IMR-90 (cell line): ENCODE results near the gene PINLYP. TPM values are rescaled to one million over a fixed set of nuclear protein-coding genes. Genes with fewer than 3 reads are reported as not detected.

Experiments
- ATAC-seq: fragments of 200-7000 bp; cut with Tn5 transposase; 2 replicates; pipeline ENCODE4 v1.9.1; 2020; ENCODE audit warnings: low read depth, mild to moderate bottlenecking, moderate library complexity
- BruUV-seq: library from RNA; stranded (reverse); fragments of 400-500 nt; replicated peaks from 2 replicates; lab custom pipeline; 2021; lab: Mats Ljungman, UMichigan
- CTCF ChIA-PET: fragments of 300-600 bp; formaldehyde crosslinking; extraction: SDS; loops from one replicate; lab custom pipeline; 2021; ENCODE audit warnings: antibody characterized with exemption; lab: Yijun Ruan, JAX
- POLR2A ChIA-PET: fragments of 300-600 bp; sonication (Branson Sonifier 250); formaldehyde crosslinking; loops from one replicate; lab custom pipeline; 2022; ENCODE audit warnings: antibody characterized with exemption; ENCODE audit not compliant: unreplicated experiment; lab: Charles Lee
- DNase-seq: peaks from one replicate; pipeline ENCODE4 v3.0.0; 2013
- H2AFZ ChIP-seq: replicated peaks from 2 replicates; pipeline ENCODE3; 2013; ENCODE audit warnings: low read length, mild to moderate bottlenecking; ENCODE audit not compliant: poor library complexity
- H2AK5ac ChIP-seq: 2 replicates; pipeline ENCODE4 v1.6.1; 2013; ENCODE audit warnings: low read depth, low read length, inconsistent platforms
- H2AK9ac ChIP-seq: replicated peaks from 2 replicates; pipeline ENCODE3; 2013; ENCODE audit warnings: mild to moderate bottlenecking, low read depth, low read length, moderate library complexity; ENCODE audit not compliant: poor library complexity
- H2BK120ac ChIP-seq: 2 replicates; pipeline ENCODE4 v1.6.1; 2013; ENCODE audit warnings: low read depth, low read length, inconsistent platforms
- H2BK15ac ChIP-seq: 3 replicates; pipeline ENCODE4 v1.6.1; 2013; ENCODE audit warnings: low read depth, low read length, inconsistent platforms
- H2BK20ac ChIP-seq: 2 replicates; pipeline ENCODE4 v1.6.1; 2013; ENCODE audit warnings: low read depth, mild to moderate bottlenecking, inconsistent platforms, low read length, moderate library complexity
- H2BK5ac ChIP-seq: 2 replicates; pipeline ENCODE4 v1.6.1; 2013; ENCODE audit warnings: mild to moderate bottlenecking, low read depth, low read length, inconsistent platforms; ENCODE audit not compliant: poor library complexity, severe bottlenecking
- H3K14ac ChIP-seq: replicated peaks from 2 replicates; pipeline ENCODE4 v1.6.1; 2013; ENCODE audit warnings: low read depth, low read length, inconsistent platforms
- H3K18ac ChIP-seq: 2 replicates; pipeline ENCODE4 v1.6.1; 2013; ENCODE audit warnings: low read depth, low read length, control low read depth
- H3K23ac ChIP-seq: 2 replicates; pipeline ENCODE4 v1.6.1; 2013; ENCODE audit warnings: low read depth, low read length, inconsistent platforms
- H3K27ac ChIP-seq: 2 replicates; pipeline ENCODE4 v1.5.1; 2013; ENCODE audit warnings: mild to moderate bottlenecking, control low read depth, low read length; ENCODE audit not compliant: insufficient read depth
- H3K27me3 ChIP-seq: 2 replicates; pipeline ENCODE4 v1.6.1; 2013; ENCODE audit warnings: low read length; ENCODE audit not compliant: control insufficient read depth, insufficient read depth
- H3K36me3 ChIP-seq: 2 replicates; pipeline ENCODE4 v1.6.1; 2013; ENCODE audit warnings: low read length, mixed read lengths; ENCODE audit not compliant: control insufficient read depth, insufficient read depth
- H3K4ac ChIP-seq: 2 replicates; pipeline ENCODE4 v1.6.1; 2013; ENCODE audit warnings: low read depth, low read length, inconsistent platforms
- H3K4me1 ChIP-seq: 2 replicates; pipeline ENCODE4 v1.6.1; 2013; ENCODE audit warnings: low read length, mixed read lengths; ENCODE audit not compliant: control insufficient read depth, insufficient read depth
- H3K4me2 ChIP-seq: 2 replicates; pipeline ENCODE4 v1.6.1; 2013; ENCODE audit warnings: low read depth, mild to moderate bottlenecking, control low read depth, low read length, moderate library complexity
- H3K4me3 ChIP-seq: 2 replicates; pipeline ENCODE4 v1.5.1; 2013; ENCODE audit warnings: low read depth, mild to moderate bottlenecking, control low read depth, low read length, moderate library complexity; ENCODE audit not compliant: insufficient read depth
- H3K56ac ChIP-seq: 2 replicates; pipeline ENCODE4 v1.6.1; 2013; ENCODE audit warnings: low read length, inconsistent platforms; ENCODE audit not compliant: insufficient read depth; ENCODE audit errors: extremely low read depth
- H3K79me1 ChIP-seq, 2 experiments: 2 replicates each; pipeline ENCODE4 v1.6.1; 2013; ENCODE audit warnings: low read length in 2 of 2, inconsistent platforms in 1 of 2, low read depth in 1 of 2
- H3K9ac ChIP-seq: 2 replicates; pipeline ENCODE4 v1.6.1; 2013; ENCODE audit warnings: low read depth, low read length, control low read depth
- H3K9me1 ChIP-seq: 2 replicates; pipeline ENCODE4 v1.6.1; 2013; ENCODE audit warnings: low read length, inconsistent platforms; ENCODE audit not compliant: insufficient read depth
- H3K9me3 ChIP-seq: 2 replicates; pipeline ENCODE4 v1.6.1; 2013; ENCODE audit warnings: low read length; ENCODE audit not compliant: control insufficient read depth, insufficient read depth
- H4K20me1 ChIP-seq: 2 replicates; pipeline ENCODE4 v1.6.1; 2013; ENCODE audit warnings: low read length, inconsistent platforms; ENCODE audit not compliant: insufficient read depth
- H4K5ac ChIP-seq: 2 replicates; pipeline ENCODE4 v1.6.1; 2013; ENCODE audit warnings: mild to moderate bottlenecking, low read depth, low read length, control low read depth
- H4K8ac ChIP-seq, 2 experiments: 2 replicates each; pipeline ENCODE4 v1.6.1; 2013; ENCODE audit warnings: low read depth in 2 of 2, low read length in 2 of 2, control low read depth in 1 of 2, inconsistent platforms in 1 of 2
- H4K91ac ChIP-seq: 2 replicates; pipeline ENCODE4 v1.6.1; 2013; ENCODE audit warnings: low read depth, low read length, inconsistent platforms; ENCODE audit not compliant: insufficient read depth
- BHLHE40 ChIP-seq: fragments of 150-350 bp; IDR thresholded peaks from 2 replicates; pipeline ENCODE4 v1.6.1; 2016; ENCODE audit warnings: mild to moderate bottlenecking, low read depth, low read length
- CEBPB ChIP-seq: IDR thresholded peaks from 2 replicates; pipeline ENCODE4 v1.6.1; 2012; ENCODE audit warnings: low read depth, low read length, improper control_type of control experiment
- CHD1 ChIP-seq: IDR thresholded peaks from 2 replicates; pipeline ENCODE4 v1.6.1; 2012; ENCODE audit warnings: low read depth, low read length, improper control_type of control experiment
- ELK1 ChIP-seq: fragments of 150-350 bp; IDR thresholded peaks from 2 replicates; pipeline ENCODE4 v1.6.1; 2016; ENCODE audit warnings: low read depth, mild to moderate bottlenecking, low read length, moderate library complexity, borderline replicate concordance
- FOS ChIP-seq: fragments of 150-350 bp; IDR thresholded peaks from 2 replicates; pipeline ENCODE4 v1.6.1; 2016; ENCODE audit warnings: low read depth, low read length
- MAFK ChIP-seq: IDR thresholded peaks from 2 replicates; pipeline ENCODE4 v1.6.1; 2012; ENCODE audit warnings: low read depth, low read length, improper control_type of control experiment
- MAZ ChIP-seq: IDR thresholded peaks from 2 replicates; pipeline ENCODE4 v1.6.1; 2012; ENCODE audit warnings: low read depth, mild to moderate bottlenecking, low read length, improper control_type of control experiment, moderate library complexity, borderline replicate concordance
- MXI1 ChIP-seq: IDR thresholded peaks from 2 replicates; pipeline ENCODE4 v1.6.1; 2012; ENCODE audit warnings: low read depth, mild to moderate bottlenecking, low read length, moderate library complexity, borderline replicate concordance
- NFE2L2 ChIP-seq: fragments of 150-350 bp; IDR thresholded peaks from 2 replicates; pipeline ENCODE4 v1.6.1; 2016; ENCODE audit warnings: low read depth, mild to moderate bottlenecking, low read length
- POLR2A ChIP-seq: IDR thresholded peaks from 2 replicates; pipeline ENCODE4 v1.6.1; 2012; ENCODE audit warnings: mild to moderate bottlenecking, low read depth, low read length
- RAD21 ChIP-seq: IDR thresholded peaks from 2 replicates; pipeline ENCODE4 v1.6.1; 2012; ENCODE audit warnings: low read length, improper control_type of control experiment
- RCOR1 ChIP-seq: IDR thresholded peaks from 2 replicates; pipeline ENCODE4 v1.6.1; 2012; ENCODE audit warnings: mild to moderate bottlenecking, low read length, improper control_type of control experiment; ENCODE audit not compliant: insufficient replicate concordance
- RFX5 ChIP-seq: IDR thresholded peaks from 2 replicates; pipeline ENCODE4 v1.8.0; 2012; ENCODE audit warnings: low read depth, mild to moderate bottlenecking, low read length, moderate library complexity
- SMC3 ChIP-seq: fragments of 150-350 bp; IDR thresholded peaks from 2 replicates; pipeline ENCODE4 v1.6.1; 2016; ENCODE audit warnings: low read depth, mild to moderate bottlenecking, antibody characterized with exemption, low read length, moderate library complexity
- USF2 ChIP-seq: fragments of 150-350 bp; IDR thresholded peaks from 2 replicates; pipeline ENCODE4 v1.6.1; 2017; ENCODE audit warnings: mild to moderate bottlenecking, antibody characterized with exemption, low read length, low read depth
- WGBS, 2 experiments: methylation state at CpG; one replicate each; pipeline versions ENCODE4 v1.1.5 to v1.1.7; 2013; ENCODE audit warnings: missing lambda C conversion rate in 2 of 2; ENCODE audit not compliant: insufficient read length in 1 of 2; ENCODE audit errors: extremely low coverage in 2 of 2; 5-methylcytosine and 5-hydroxymethylcytosine counted together
- dilution Hi-C: fragments of 300-500 bp; cut with HindIII; formaldehyde crosslinking; loops from one replicate; pipeline ENCODE4 v1.14.3; 2018; ENCODE audit warnings: low sequenced_read_pairs; ENCODE audit not compliant: unreplicated experiment
- in situ Hi-C: fragments of 300-500 bp; cut with MboI; formaldehyde crosslinking; loops from 3 replicates; pipeline ENCODE4 v1.14.3; 2019; ENCODE audit warnings: low sequenced_read_pairs, inconsistent platforms, mixed read lengths
- intact Hi-C: fragments of 100-400 bp; cut with micrococcal nuclease; formaldehyde crosslinking; loops from 2 replicates; pipeline ENCODE4 v1.10.0; 2022
- polyA plus RNA-seq, 3 experiments: library from polyadenylated mRNA; depleted of rRNA; stranded (reverse); fragments of >200 nt; gene quantifications; 2 replicates each; pipeline ENCODE4 v1.2.3, GENCODE V29; 2012; ENCODE audit warnings: low replicate concordance in 1 of 3
- total RNA-seq: library from RNA; depleted of rRNA; stranded (reverse); fragments of >200 nt; gene quantifications from 2 replicates; pipeline ENCODE4 v1.2.3, GENCODE V29; 2012
- TF ChIP-seq, protein P1 (sequence below): conservative IDR thresholded peaks from 2 replicates; pipeline ENCODE4 v1.5.1; 2012; ENCODE audit warnings: mild to moderate bottlenecking, low read depth, low read length, improper control_type of control experiment

Gene PINLYP
- total and polyA plus RNA-seq, 2 of the 4 experiments (the other 2 are of a cell fraction), result 0.54 to 1.4 TPM

DNA sequence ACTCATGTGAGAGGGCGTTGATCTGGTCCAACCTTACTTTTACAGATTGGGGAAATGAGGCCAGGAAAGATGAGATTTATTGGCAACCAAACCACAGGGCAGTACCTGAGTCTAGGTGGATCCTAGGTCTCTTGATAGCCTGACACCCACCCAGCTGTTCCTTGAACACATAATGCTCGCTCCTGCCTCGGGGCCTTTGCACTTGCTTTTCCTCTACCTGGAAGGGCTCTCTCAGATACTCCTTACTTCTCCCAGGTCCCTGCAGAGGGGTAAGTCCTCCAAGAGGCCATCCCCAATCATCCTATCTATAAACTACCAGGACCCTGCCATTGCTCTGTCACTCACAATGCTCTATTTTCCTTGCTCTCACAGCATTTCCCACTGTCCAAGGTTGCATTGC is 35.2 kb upstream of the PINLYP start:
- Histone ChIP-seq H2AK9ac (no peak overlapping the region), H2BK5ac (no peak overlapping the region), H3K79me1 (no peaks in the 10 kb centered on the region; a peak in 1 of 4 replicates), H3K23ac (no peak overlapping the region), H3K9ac (no peak overlapping the region), H2BK120ac (no peak overlapping the region), H3K4me3 (no peak overlapping the region), H3K36me3 (peaks cover 28% of the 10 kb centered on the region), H3K4me2 (no peak overlapping the region), H4K8ac (no peak overlapping the region), H2AK5ac (no peak overlapping the region), H2AFZ (no peak overlapping the region), H3K9me3 (no peaks in the 10 kb centered on the region), H3K4me1 (no peaks in the 10 kb centered on the region), H3K9me1 (peaks cover 4% of the 10 kb centered on the region; the same call in 1 of the 2 replicates), H4K20me1 (no peaks in the 10 kb centered on the region), H3K18ac (no peak overlapping the region), H4K5ac (no peak overlapping the region), H3K27ac (no peak overlapping the region), H4K91ac (no peak overlapping the region), H3K14ac (no peak overlapping the region), H2BK20ac (no peak overlapping the region), H3K4ac (no peak overlapping the region), H3K27me3 (no peaks in the 10 kb centered on the region), H3K56ac (no peak overlapping the region), H2BK15ac (no peak overlapping the region)
- in situ Hi-C loops, result no loop called here
- TF ChIP-seq RAD21 (no peak), SMC3 (no peak), RCOR1 (no peak), USF2 (no peak), BHLHE40 (no peak), FOS (no peak), RFX5 (no peak), ELK1 (no peak), CEBPB (no peak), MXI1 (no peak), MAFK (no peak), NFE2L2 (no peak), MAZ (no peak), POLR2A (no peak), CHD1 (no peak)
- TF ChIP-seq, protein P1, sequence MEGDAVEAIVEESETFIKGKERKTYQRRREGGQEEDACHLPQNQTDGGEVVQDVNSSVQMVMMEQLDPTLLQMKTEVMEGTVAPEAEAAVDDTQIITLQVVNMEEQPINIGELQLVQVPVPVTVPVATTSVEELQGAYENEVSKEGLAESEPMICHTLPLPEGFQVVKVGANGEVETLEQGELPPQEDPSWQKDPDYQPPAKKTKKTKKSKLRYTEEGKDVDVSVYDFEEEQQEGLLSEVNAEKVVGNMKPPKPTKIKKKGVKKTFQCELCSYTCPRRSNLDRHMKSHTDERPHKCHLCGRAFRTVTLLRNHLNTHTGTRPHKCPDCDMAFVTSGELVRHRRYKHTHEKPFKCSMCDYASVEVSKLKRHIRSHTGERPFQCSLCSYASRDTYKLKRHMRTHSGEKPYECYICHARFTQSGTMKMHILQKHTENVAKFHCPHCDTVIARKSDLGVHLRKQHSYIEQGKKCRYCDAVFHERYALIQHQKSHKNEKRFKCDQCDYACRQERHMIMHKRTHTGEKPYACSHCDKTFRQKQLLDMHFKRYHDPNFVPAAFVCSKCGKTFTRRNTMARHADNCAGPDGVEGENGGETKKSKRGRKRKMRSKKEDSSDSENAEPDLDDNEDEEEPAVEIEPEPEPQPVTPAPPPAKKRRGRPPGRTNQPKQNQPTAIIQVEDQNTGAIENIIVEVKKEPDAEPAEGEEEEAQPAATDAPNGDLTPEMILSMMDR, result no peak
- ChIA-PET CTCF (no interaction called here), POLR2A (no interaction called here)
- no TSS peak for BruUV-seq
- intact Hi-C loops, result no loop called here
- 87% methylated on average over 2 of the region's 3 CpGs; no CpG with 5 or more reads in 1 of the 2 experiments for WGBS, 2 experiments
- dilution Hi-C loops, result no loop called here
- DNase-seq (no peak), ATAC-seq (no peak)
